ENCODE data around the gene RAP1GAP.
A peak's percentile ranks its signal among the peaks of the same experiment; 100 is the strongest.

The RAP1GAP gene

GRCh38 chr1:21669258-21670058 lies at the start of gene RAP1GAP:
TSS of gene RAP1GAP (minus strand) at chr1:21669357. CDS start at chr1:21620032, 49,325 bp downstream.
- no peak for DNase-seq

- DNase-seq, result no peak
Measured at GRCh38 chr1:21716169-21716568, 47.0 kb upstream of the RAP1GAP start.

GRCh38 chr1:21707891-21708290 lies 38.7 kb upstream of the RAP1GAP start:
- no peak for DNase-seq

- DNase-seq, result no peak
Measured at GRCh38 chr1:21707086-21707840, 38.1 kb upstream of the RAP1GAP start.

- DNase-seq, result no peak
Measured at GRCh38 chr1:21706151-21706835, 37.1 kb upstream of the RAP1GAP start.

- no peak for DNase-seq
Measured at GRCh38 chr1:21705303-21705980, 36.3 kb upstream of the RAP1GAP start.

GRCh38 chr1:21704145-21704544 lies 35.0 kb upstream of the RAP1GAP start:
- DNase-seq, result no peak

- peak; percentile 9 for DNase-seq
Measured at GRCh38 chr1:21703318-21703963, 34.3 kb upstream of the RAP1GAP start.

- no peak for DNase-seq
Measured at GRCh38 chr1:21702780-21703179, 33.6 kb upstream of the RAP1GAP start.

- DNase-seq, result no peak
Measured at GRCh38 chr1:21701401-21701800, 32.2 kb upstream of the RAP1GAP start.

- DNase-seq, result no peak
Measured at GRCh38 chr1:21700094-21700493, 30.9 kb upstream of the RAP1GAP start.

GRCh38 chr1:21696931-21697330 lies 27.8 kb upstream of the RAP1GAP start:
- DNase-seq, result no peak

- no peak for DNase-seq
Measured at GRCh38 chr1:21693732-21694131, 24.6 kb upstream of the RAP1GAP start.

GRCh38 chr1:21691739-21692138 lies 22.6 kb upstream of the RAP1GAP start:
- DNase-seq, result no peak

- DNase-seq, result no peak
Measured at GRCh38 chr1:21689661-21690372, 20.7 kb upstream of the RAP1GAP start.

GRCh38 chr1:21687081-21687529 lies 17.9 kb upstream of the RAP1GAP start:
- DNase-seq, result no peak

- no peak for DNase-seq
Measured at GRCh38 chr1:21685946-21686678, 17.0 kb upstream of the RAP1GAP start.

GRCh38 chr1:21681426-21681825 lies 12.3 kb upstream of the RAP1GAP start:
- DNase-seq, result no peak

GRCh38 chr1:21680918-21681317 lies 11.8 kb upstream of the RAP1GAP start:
- DNase-seq, result no peak

GRCh38 chr1:21680381-21680780 lies 11.2 kb upstream of the RAP1GAP start:
- no peak for DNase-seq

- DNase-seq, result no peak
Measured at GRCh38 chr1:21677168-21677567, 8.0 kb upstream of the RAP1GAP start.

Data from NCI-H446 treated with DMSO at 0.1 percent for 48 hours (cell line).